BJ (cell line): ENCODE measurements around the gene PHKB. TPM values are rescaled to one million over a fixed set of nuclear protein-coding genes. Genes with fewer than 3 reads are reported as not detected.

Source experiments
- CTCF ChIA-PET: fragments of 350-600 bp; formaldehyde crosslinking; extraction: SDS; loops from one replicate; lab custom pipeline; 2021; ENCODE audit warnings: antibody characterized with exemption, inconsistent platforms; lab: Yijun Ruan, JAX
- POLR2A ChIA-PET: fragments of 300-600 bp; sonication (Branson Sonifier 250); formaldehyde crosslinking; extraction: SDS; loops from one replicate; lab custom pipeline; 2021; ENCODE audit warnings: antibody characterized with exemption; lab: Charles Lee
- DNase-seq: peaks from one replicate; pipeline ENCODE4 v3.0.0-alpha.2; 2011; ENCODE audit warnings: low read depth
- H3K27me3 ChIP-seq: 2 replicates; pipeline ENCODE4 v1.6.0; 2011; ENCODE audit warnings: low read length; ENCODE audit not compliant: control insufficient read depth, insufficient read depth
- H3K36me3 ChIP-seq: 2 replicates; pipeline ENCODE4 v1.5.1; 2011; ENCODE audit warnings: low read length; ENCODE audit not compliant: control insufficient read depth, insufficient read depth
- H3K4me3 ChIP-seq: 2 replicates; pipeline ENCODE4 v1.5.1; 2011; ENCODE audit warnings: low read depth, mild to moderate bottlenecking, control low read depth, low read length
- polyA plus RNA-seq: library from polyadenylated mRNA; depleted of rRNA; stranded (reverse); fragments of >200 nt; gene quantifications from 2 replicates; pipeline ENCODE4 v1.2.3, GENCODE V29; 2011
- TF ChIP-seq, protein P1 (sequence below): IDR thresholded peaks from 2 replicates; pipeline ENCODE4 v1.5.1; 2011; ENCODE audit warnings: low read depth, mild to moderate bottlenecking, control low read depth, inconsistent platforms, low read length, moderate library complexity; ENCODE audit not compliant: insufficient read depth

The PHKB gene
- polyA plus RNA-seq, 1 experiment: 44.9 TPM

DNA sequence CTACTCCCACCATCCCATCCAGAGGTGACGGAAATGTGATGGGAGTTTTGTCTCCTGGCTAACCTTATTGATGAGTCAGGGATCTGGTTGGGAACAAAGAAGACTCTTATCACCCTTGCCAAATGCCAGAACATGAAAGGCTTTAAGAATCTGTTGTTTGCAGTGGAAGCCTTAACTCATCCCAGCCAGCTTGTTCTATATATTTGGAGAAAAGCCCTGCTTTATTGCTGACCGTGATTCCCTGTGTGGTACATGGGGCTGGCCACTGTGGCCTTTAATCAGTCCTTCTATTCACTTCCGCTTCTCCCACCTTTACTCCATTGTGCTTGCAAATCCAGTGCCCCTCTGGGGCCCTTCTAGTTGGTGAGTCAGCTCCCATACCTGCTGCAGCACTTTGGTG, 156.6 kb downstream of the PHKB start:
- ChIA-PET CTCF (no interaction called here), POLR2A (no interaction called here)
- TF ChIP-seq, protein P1, sequence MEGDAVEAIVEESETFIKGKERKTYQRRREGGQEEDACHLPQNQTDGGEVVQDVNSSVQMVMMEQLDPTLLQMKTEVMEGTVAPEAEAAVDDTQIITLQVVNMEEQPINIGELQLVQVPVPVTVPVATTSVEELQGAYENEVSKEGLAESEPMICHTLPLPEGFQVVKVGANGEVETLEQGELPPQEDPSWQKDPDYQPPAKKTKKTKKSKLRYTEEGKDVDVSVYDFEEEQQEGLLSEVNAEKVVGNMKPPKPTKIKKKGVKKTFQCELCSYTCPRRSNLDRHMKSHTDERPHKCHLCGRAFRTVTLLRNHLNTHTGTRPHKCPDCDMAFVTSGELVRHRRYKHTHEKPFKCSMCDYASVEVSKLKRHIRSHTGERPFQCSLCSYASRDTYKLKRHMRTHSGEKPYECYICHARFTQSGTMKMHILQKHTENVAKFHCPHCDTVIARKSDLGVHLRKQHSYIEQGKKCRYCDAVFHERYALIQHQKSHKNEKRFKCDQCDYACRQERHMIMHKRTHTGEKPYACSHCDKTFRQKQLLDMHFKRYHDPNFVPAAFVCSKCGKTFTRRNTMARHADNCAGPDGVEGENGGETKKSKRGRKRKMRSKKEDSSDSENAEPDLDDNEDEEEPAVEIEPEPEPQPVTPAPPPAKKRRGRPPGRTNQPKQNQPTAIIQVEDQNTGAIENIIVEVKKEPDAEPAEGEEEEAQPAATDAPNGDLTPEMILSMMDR: no peak
- H3K27me3 ChIP-seq: no peaks in the 10 kb centered on the region
- no peak for DNase-seq
- no peaks in the 10 kb centered on the region for H3K36me3 ChIP-seq
- H3K4me3 ChIP-seq: no peak overlapping the region

DNA sequence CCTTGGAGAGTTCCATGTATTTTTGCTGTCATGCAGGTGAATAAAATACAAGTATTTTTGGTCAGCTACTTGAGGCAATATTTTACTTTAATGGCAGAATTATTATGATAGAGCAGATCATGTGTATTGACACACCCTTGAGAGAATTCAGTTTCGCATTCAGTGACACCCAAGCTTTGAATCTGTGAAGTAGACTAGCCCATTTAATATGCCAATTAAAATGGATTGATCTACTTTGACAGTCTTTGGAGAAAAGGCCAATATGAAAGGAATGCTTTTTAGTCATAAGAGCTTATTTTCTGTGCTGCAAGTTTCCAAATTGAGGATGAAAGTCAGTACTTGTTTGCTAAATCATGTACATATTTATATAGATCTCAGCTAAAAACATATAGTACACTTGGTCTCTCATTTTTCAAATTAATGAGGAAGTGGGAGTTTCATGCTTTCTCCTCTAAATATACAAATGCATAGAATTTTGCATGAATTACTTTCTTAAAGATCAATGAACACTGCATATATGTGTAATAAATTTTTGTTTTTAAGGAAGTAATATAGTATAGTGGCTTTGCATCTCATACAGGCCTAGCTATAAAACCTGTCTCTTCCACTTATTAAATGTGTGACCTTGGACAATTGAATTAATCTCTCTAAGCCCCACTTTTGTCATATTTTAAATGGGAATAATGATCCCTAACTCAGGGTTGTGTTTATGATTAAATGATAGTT, 161.5 kb downstream of the PHKB start:
- ChIA-PET CTCF (interaction anchor here (1.4 kb wide), 1 partner anchor 32 kb away, joined by 3 read pairs; no protein-coding TSS in a partner anchor), POLR2A (no interaction called here)
- H3K36me3 ChIP-seq: no peaks in the 10 kb centered on the region; the same call in 1 of the 2 replicates
- H3K4me3 ChIP-seq: no peak overlapping the region
- TF ChIP-seq, protein P1: no peak
- no peak for DNase-seq
- no peaks in the 10 kb centered on the region for H3K27me3 ChIP-seq

DNA sequence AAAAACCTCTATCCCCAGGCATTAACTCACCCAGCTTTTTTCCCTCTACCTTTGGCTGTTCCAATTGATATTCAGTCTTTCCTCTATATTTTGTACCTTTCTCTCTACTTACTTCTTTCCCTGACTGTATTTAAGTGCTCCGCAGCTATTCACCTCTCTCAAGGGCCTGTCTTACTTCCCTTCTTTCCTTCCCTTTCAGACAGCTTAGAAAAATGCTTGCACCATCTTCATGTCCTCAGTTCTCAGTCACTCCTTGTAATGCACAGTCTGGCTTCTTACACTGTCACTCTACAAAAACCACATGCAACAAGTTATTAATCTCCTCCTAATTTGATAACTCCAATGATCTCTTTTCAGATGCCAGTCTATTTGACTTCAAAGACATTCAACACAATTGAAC, 163.4 kb downstream of the PHKB start:
- Histone ChIP-seq H3K36me3 (no peaks in the 10 kb centered on the region; the same call in 1 of the 2 replicates), H3K27me3 (no peaks in the 10 kb centered on the region), H3K4me3 (no peak overlapping the region)
- ChIA-PET CTCF (no interaction called here), POLR2A (no interaction called here)
- DNase-seq: no peak
- TF ChIP-seq, protein P1: no peak

DNA sequence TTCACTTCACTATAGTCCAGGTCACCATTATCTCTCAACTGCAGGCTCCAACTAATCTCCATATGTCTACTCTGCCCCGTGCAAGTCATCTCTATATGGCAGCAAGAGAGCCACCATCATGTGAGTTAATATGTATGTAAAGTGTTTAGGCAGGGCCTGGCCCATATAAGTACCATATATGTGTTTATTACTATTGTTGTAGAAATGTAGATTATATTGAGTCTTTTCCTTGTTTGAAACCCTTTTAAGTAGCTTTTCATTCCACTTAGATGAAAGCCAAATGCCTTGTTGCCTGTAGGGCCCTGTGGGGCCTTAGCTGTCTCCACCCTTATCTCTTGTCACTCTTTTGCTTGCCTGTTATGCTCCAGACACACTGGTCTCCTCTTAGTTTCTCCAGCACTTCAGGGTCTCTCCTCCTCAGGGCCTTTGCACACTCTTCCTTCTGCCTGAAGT, 164.0 kb downstream of the PHKB start:
- Histone ChIP-seq H3K4me3 (no peak overlapping the region), H3K36me3 (no peaks in the 10 kb centered on the region; the same call in 1 of the 2 replicates), H3K27me3 (no peaks in the 10 kb centered on the region)
- DNase-seq: no peak
- ChIA-PET POLR2A (interaction anchor here (0.6 kb wide), 1 partner anchor 693 kb away, joined by 3 read pairs; no protein-coding TSS in a partner anchor), CTCF (no interaction called here)
- TF ChIP-seq, protein P1: no peak

DNA sequence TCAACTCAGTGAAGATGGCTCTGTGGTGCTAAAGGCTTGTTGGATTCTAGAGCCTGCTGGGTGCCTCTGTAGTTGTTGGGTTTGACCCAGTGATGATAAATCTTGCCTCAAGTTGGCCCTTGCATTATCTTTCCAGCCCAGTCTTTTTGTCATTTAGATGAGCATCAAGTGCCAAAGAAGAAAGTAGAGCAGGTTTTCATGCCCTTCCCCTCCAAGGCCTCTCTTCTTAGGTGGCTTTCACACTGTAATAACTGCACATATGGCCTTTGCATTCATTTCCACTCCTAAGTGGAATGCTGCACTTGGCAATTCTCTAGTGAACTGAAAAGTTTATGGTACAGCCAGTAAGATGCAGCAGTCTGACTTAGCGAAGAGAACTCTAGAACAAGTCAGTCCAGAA, 165.1 kb downstream of the PHKB start:
- TF ChIP-seq, protein P1: no peak
- H3K4me3 ChIP-seq: no peak overlapping the region
- ChIA-PET CTCF (no interaction called here), POLR2A (no interaction called here)
- H3K36me3 ChIP-seq: no peaks in the 10 kb centered on the region; the same call in 1 of the 2 replicates
- no peaks in the 10 kb centered on the region for H3K27me3 ChIP-seq
- no peak for DNase-seq
